H1 (cell line): Measurements from ENCODE around the gene AIM2. TPM values are rescaled to one million over a fixed set of nuclear protein-coding genes. Genes with fewer than 3 reads are reported as not detected.

ENCODE experiments used
- CHD7 ChIP-seq: fragments of 300-600 bp; sonication (generic); IDR thresholded peaks from 2 replicates; pipeline ENCODE4 v1.7.1; 2012; ENCODE audit warnings: low read length, moderate library complexity, mild to moderate bottlenecking, inconsistent platforms; ENCODE audit not compliant: insufficient replicate concordance
- JUND ChIP-seq: IDR thresholded peaks from 2 replicates; pipeline ENCODE4 v1.6.1; 2011; ENCODE audit warnings: mild to moderate bottlenecking, improper control_type of control experiment, low read length
- polyA plus RNA-seq, 7 experiments: library from polyadenylated mRNA; depleted of rRNA in 3 of 7; stranded (reverse) in 5 of 7; unstranded in 2 of 7; fragments of >200 nt in 5 of 7; fragments of 200-250 nt in 2 of 7; gene quantifications; 1 replicate in 5 of 7; 2 replicates in 1 of 7; 4 replicates in 1 of 7; pipeline versions ENCODE4 v1.2.1 to v1.2.3, GENCODE V29; 2011 to 2013; ENCODE audit warnings: missing spikeins in 2 of 7, mixed read lengths in 2 of 7
- total RNA-seq: library from RNA; stranded (reverse); fragmentation: NEBNext Ultra II Directional; extraction: Animal tissue kit (Norgen Biotek cat#: 25700); gene quantifications from 2 replicates; pipeline ENCODE4 v1.2.1, GENCODE V29; 2021

Gene AIM2
- total and polyA plus RNA-seq, 2 of the 8 experiments (the other 6 are each of a cell fraction or from before 2014, with no cell fraction given): 0.21 to 2.1 TPM

GRCh38 chr1:159088546-159089183, 12.1 kb upstream of the AIM2 start (continued):
- no peak for TF ChIP-seq CHD7
- TF ChIP-seq JUND: no peak
